ENCODE measurements around the gene TRIO.

DNA sequence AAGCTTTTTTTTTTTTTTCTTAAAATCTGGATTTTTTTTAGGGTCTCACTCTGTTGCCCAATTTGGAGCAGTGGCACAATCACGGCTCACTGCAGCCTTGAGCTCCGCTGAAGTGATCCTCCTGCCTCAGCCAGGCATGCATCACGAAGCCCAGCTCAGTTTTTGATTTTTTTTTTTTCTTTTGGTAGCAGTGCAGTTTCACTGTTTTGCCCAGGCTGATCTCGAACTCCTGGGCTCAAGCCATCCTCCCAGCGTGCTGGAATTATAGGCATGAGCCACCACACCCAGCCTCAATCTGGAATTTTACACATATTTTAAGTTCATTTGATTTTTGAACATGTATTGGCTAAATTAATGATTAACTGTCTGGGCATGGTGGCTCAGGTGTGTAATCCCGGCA is 36.3 kb downstream of the TRIO start:
- TF ChIP-seq, protein P1, sequence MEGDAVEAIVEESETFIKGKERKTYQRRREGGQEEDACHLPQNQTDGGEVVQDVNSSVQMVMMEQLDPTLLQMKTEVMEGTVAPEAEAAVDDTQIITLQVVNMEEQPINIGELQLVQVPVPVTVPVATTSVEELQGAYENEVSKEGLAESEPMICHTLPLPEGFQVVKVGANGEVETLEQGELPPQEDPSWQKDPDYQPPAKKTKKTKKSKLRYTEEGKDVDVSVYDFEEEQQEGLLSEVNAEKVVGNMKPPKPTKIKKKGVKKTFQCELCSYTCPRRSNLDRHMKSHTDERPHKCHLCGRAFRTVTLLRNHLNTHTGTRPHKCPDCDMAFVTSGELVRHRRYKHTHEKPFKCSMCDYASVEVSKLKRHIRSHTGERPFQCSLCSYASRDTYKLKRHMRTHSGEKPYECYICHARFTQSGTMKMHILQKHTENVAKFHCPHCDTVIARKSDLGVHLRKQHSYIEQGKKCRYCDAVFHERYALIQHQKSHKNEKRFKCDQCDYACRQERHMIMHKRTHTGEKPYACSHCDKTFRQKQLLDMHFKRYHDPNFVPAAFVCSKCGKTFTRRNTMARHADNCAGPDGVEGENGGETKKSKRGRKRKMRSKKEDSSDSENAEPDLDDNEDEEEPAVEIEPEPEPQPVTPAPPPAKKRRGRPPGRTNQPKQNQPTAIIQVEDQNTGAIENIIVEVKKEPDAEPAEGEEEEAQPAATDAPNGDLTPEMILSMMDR (IDR thresholded peaks at IDR 0.05; ENCODE audit: insufficient read depth, low read length, poor library complexity, severe bottlenecking) = no peak
- TF ChIP-seq EZH2phosphoT487 (conservative IDR thresholded peaks at IDR 0.05; ENCODE audit: low read length) = no peak
